ENCODE measurements around the gene LIN28B. TPM values are rescaled to one million over a fixed set of nuclear protein-coding genes. Genes with fewer than 3 reads are reported as not detected.

LIN28B gene, protein sequence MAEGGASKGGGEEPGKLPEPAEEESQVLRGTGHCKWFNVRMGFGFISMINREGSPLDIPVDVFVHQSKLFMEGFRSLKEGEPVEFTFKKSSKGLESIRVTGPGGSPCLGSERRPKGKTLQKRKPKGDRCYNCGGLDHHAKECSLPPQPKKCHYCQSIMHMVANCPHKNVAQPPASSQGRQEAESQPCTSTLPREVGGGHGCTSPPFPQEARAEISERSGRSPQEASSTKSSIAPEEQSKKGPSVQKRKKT
- 1.0 to 1.4 TPM (median 1.3 TPM) in 5 replicates for total RNA-seq (2022; extraction: Qiagen RNA extraction)

DNA sequence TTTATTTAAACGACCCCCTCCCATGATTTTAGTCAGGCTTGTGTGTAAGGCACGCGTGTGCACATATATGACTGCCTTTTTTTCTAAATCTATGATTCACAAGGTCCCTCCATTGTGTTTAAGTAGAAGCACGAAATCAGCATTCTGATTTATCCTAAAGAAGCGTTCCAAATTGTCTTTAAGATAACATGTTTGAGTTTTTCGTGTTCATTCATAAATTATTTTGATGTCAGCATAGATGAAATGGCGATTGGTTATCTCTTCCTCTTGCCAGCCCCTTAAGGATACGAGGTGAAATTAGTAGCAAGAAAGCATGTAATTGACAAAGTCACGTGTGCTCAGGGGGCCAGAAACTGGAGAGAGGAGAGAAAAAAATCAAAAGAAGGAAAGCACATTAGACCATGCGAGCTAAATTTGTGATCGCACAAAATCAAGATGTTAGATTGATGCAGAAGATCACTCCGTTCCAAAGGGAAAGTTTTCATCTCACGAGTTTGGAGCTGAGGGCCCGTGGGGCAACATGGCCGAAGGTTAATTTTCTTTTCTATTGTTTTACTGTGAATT is at the start of gene LIN28B:
Gene LIN28B, plus strand, starts transcription at position 377 of the 564 bp plus-strand sequence. Its CDS starts 144 bp downstream, at position 521.

Other genes starting within 250 kb of the LIN28B start
- 1.9 to 3.3 TPM (median 2.9 TPM) in 5 replicates for gene HACE1, start 97.2 kb upstream of the LIN28B start, total RNA-seq (2022; extraction: Qiagen RNA extraction)
- gene POPDC3, start 222.9 kb downstream of the LIN28B start, total RNA-seq (2022; extraction: Qiagen RNA extraction): 19.8 to 23.7 TPM (median 22.1 TPM) in 5 replicates